Fibroblast of lung (primary cell): ENCODE data around the gene MARCO. TPM values are rescaled to one million over a fixed set of nuclear protein-coding genes. Genes with fewer than 3 reads are reported as not detected.

Experiments used
- DNase-seq, 2 donors: peaks; one replicate each; pipeline versions ENCODE4 v3.0.0 to v3.0.0-alpha.2; 2010; ENCODE audit warnings: low read depth in 2 of 2
- H2AFZ ChIP-seq: 2 replicates; pipeline ENCODE4 v1.5.1; 2012; ENCODE audit warnings: low read length, control low read depth, inconsistent platforms
- H3K27ac ChIP-seq: 2 replicates; pipeline ENCODE4 v1.5.1; 2011; ENCODE audit warnings: low read length, control low read depth; ENCODE audit not compliant: insufficient read depth
- H3K27me3 ChIP-seq: 2 replicates; pipeline ENCODE4 v1.5.1; 2011; ENCODE audit warnings: mild to moderate bottlenecking, low read length; ENCODE audit not compliant: control insufficient read depth, insufficient read depth
- H3K36me3 ChIP-seq: 2 replicates; pipeline ENCODE4 v1.5.1; 2011; ENCODE audit warnings: low read length; ENCODE audit not compliant: control insufficient read depth, insufficient read depth
- H3K4me1 ChIP-seq: 2 replicates; pipeline ENCODE4 v1.5.1; 2011; ENCODE audit warnings: low read length; ENCODE audit not compliant: control insufficient read depth, insufficient read depth; ENCODE audit errors: extremely low read depth
- H3K4me2 ChIP-seq: 2 replicates; pipeline ENCODE4 v1.5.1; 2011; ENCODE audit warnings: low read length, control low read depth; ENCODE audit not compliant: insufficient read depth; ENCODE audit errors: extremely low read depth
- H3K4me3 ChIP-seq, 4 experiments: fragments of 200-600 bp in 1 of 4; sonication (generic) in 1 of 4; replicated peaks in 1 of 4; 2 replicates each; pipeline ENCODE4 v1.5.1; 2011 to 2016; ENCODE audit warnings: low read length in 4 of 4, low read depth in 3 of 4, mild to moderate bottlenecking in 3 of 4, control low read depth in 2 of 4, inconsistent platforms in 1 of 4, mixed read lengths in 1 of 4; ENCODE audit not compliant: insufficient read depth in 1 of 4; ENCODE audit errors: control extremely low read depth in 1 of 4
- H3K79me2 ChIP-seq: 2 replicates; pipeline ENCODE4 v1.5.1; 2012; ENCODE audit warnings: mild to moderate bottlenecking, low read length, inconsistent platforms; ENCODE audit not compliant: control insufficient read depth, insufficient read depth
- H3K9ac ChIP-seq: 2 replicates; pipeline ENCODE4 v1.5.1; 2011; ENCODE audit warnings: mild to moderate bottlenecking, low read length, control low read depth; ENCODE audit not compliant: insufficient read depth
- H3K9me3 ChIP-seq: 2 replicates; pipeline ENCODE4 v1.5.1; 2012; ENCODE audit warnings: low read depth, low read length; ENCODE audit not compliant: control insufficient read depth, insufficient read depth
- H4K20me1 ChIP-seq: 2 replicates; pipeline ENCODE4 v1.5.1; 2011; ENCODE audit warnings: low read length; ENCODE audit not compliant: control insufficient read depth, insufficient read depth; ENCODE audit errors: extremely low read depth
- EZH2 ChIP-seq: IDR thresholded peaks from 2 replicates; pipeline ENCODE4 v1.5.1; 2012; ENCODE audit warnings: low read length, control low read depth, mild to moderate bottlenecking; ENCODE audit errors: missing control alignments
- polyA plus RNA-seq, 2 donors: library from polyadenylated mRNA; depleted of rRNA in 1 of 2; stranded (reverse) in 1 of 2; unstranded in 1 of 2; fragments of >200 nt; gene quantifications; 2 replicates each; pipeline ENCODE4 v1.2.1, GENCODE V29; 2011 to 2012; ENCODE audit warnings: missing spikeins in 1 of 2
- total RNA-seq: library from RNA; depleted of rRNA; stranded (reverse); fragments of >200 nt; gene quantifications from 2 replicates; pipeline ENCODE4 v1.2.1, GENCODE V29; 2014
- TF ChIP-seq, protein P1 (sequence below), 2 donors: IDR thresholded peaks in 1 of 2; conservative IDR thresholded peaks in 1 of 2; 1 replicate in 1 of 2; 2 replicates in 1 of 2; pipeline ENCODE4 v1.5.1; 2011 to 2012; ENCODE audit warnings: low read length in 2 of 2, control low read depth in 1 of 2, inconsistent platforms in 1 of 2, low read depth in 1 of 2, mild to moderate bottlenecking in 1 of 2

Gene MARCO
- total and polyA plus RNA-seq, 2 donors (not counting 1 experiment from before 2014, with no cell fraction given): not detected

DNA sequence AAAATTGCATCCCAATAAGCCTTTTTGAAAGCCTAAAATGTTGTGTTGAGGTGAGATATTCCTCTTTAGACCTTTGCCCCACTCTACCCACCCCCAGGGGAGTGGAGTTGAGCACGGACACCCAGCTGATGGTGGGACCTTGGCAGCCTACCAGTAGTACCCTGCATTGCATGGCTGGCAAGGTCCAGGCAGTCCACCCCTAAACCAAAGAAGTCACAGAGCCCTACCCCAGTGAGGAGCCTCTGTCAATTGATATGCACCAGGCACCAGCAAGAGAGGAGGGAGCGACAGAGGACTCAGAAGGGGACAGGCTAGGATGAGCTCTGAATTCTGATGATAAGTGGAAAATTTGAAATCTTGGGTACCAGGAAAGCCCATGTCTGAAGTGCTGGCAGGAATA is 38.6 kb downstream of the MARCO start:
- Histone ChIP-seq H2AFZ (no peak overlapping the region), H3K9me3 (no peaks in the 10 kb centered on the region), H3K4me1 (no peaks in the 10 kb centered on the region), H3K79me2 (no peaks in the 10 kb centered on the region), H3K4me2 (no peak overlapping the region), H3K27ac (no peak overlapping the region), H3K27me3 (no peaks in the 10 kb centered on the region), H3K4me3 (no peak overlapping the region), H3K9ac (no peak overlapping the region), H4K20me1 (no peaks in the 10 kb centered on the region), H3K36me3 (no peaks in the 10 kb centered on the region)
- DNase-seq: no peak
- TF ChIP-seq, protein P1, sequence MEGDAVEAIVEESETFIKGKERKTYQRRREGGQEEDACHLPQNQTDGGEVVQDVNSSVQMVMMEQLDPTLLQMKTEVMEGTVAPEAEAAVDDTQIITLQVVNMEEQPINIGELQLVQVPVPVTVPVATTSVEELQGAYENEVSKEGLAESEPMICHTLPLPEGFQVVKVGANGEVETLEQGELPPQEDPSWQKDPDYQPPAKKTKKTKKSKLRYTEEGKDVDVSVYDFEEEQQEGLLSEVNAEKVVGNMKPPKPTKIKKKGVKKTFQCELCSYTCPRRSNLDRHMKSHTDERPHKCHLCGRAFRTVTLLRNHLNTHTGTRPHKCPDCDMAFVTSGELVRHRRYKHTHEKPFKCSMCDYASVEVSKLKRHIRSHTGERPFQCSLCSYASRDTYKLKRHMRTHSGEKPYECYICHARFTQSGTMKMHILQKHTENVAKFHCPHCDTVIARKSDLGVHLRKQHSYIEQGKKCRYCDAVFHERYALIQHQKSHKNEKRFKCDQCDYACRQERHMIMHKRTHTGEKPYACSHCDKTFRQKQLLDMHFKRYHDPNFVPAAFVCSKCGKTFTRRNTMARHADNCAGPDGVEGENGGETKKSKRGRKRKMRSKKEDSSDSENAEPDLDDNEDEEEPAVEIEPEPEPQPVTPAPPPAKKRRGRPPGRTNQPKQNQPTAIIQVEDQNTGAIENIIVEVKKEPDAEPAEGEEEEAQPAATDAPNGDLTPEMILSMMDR (conservative IDR thresholded peaks at IDR 0.05 in 1 of 2, IDR thresholded peaks at IDR 0.05 in 1 of 2; ENCODE audit: low read depth in 1 of 2, low read length in 2 of 2): no peak
- no peak for TF ChIP-seq EZH2

DNA sequence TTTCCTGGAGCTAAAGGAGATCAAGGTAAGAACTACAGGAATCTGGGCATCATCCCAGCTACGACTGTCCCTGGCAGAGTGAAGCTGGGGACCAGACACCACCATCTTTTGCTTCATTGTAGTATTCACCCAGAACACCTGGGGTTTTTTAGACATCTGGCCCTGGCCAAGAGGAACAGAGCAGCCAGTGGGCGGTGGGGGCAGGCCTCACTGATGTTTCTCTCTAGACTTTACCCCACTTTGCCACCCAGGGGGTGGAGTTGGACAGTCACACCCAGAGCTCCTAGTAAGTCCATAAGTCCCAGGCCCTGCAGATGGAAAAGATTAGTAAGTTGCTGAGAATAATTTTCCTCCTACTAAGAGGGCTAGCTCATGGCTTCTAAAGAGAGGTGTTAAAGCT is 39.6 kb downstream of the MARCO start:
- no peaks in the 10 kb centered on the region for H3K9me3 ChIP-seq
- H3K36me3 ChIP-seq: no peaks in the 10 kb centered on the region
- H3K79me2 ChIP-seq: no peaks in the 10 kb centered on the region
- no peak overlapping the region for H2AFZ ChIP-seq
- H3K27ac ChIP-seq: no peak overlapping the region
- H3K4me1 ChIP-seq: no peaks in the 10 kb centered on the region
- TF ChIP-seq, protein P1 (conservative IDR thresholded peaks at IDR 0.05 in 1 of 2, IDR thresholded peaks at IDR 0.05 in 1 of 2; ENCODE audit: low read depth in 1 of 2, low read length in 2 of 2): no peak
- no peak for TF ChIP-seq EZH2
- H4K20me1 ChIP-seq: no peaks in the 10 kb centered on the region
- H3K9ac ChIP-seq: no peak overlapping the region
- H3K4me3 ChIP-seq: no peak overlapping the region
- no peak overlapping the region for H3K4me2 ChIP-seq
- no peaks in the 10 kb centered on the region for H3K27me3 ChIP-seq
- no peak for DNase-seq

DNA sequence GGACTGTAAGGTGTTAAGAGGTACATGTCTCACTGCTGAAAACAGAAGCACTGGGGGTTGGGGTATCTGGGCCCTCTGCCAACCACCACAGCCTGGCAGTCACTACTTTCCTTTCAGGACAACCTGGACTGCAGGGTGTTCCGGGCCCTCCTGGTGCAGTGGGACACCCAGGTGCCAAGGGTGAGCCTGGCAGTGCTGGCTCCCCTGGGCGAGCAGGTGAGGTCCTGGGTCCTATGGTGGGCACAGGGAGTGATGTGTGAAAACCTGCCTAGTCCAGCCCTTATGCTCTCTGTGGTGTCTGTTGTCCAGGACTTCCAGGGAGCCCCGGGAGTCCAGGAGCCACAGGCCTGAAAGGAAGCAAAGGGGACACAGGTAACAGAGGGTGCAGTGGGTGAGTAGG is 40.0 kb downstream of the MARCO start:
- no peak overlapping the region for H2AFZ ChIP-seq
- TF ChIP-seq, protein P1 (conservative IDR thresholded peaks at IDR 0.05 in 1 of 2, IDR thresholded peaks at IDR 0.05 in 1 of 2; ENCODE audit: low read depth in 1 of 2, low read length in 2 of 2): no peak
- TF ChIP-seq EZH2: no peak
- no peak overlapping the region for H3K9ac ChIP-seq
- H3K9me3 ChIP-seq: no peaks in the 10 kb centered on the region
- H3K4me3 ChIP-seq: no peak overlapping the region
- no peaks in the 10 kb centered on the region for H3K36me3 ChIP-seq
- no peak overlapping the region for H3K27ac ChIP-seq
- no peaks in the 10 kb centered on the region for H3K79me2 ChIP-seq
- no peak overlapping the region for H3K4me2 ChIP-seq
- no peaks in the 10 kb centered on the region for H3K27me3 ChIP-seq
- no peaks in the 10 kb centered on the region for H4K20me1 ChIP-seq
- H3K4me1 ChIP-seq: no peaks in the 10 kb centered on the region
- DNase-seq: no peak
